IMR-90 (cell line): ENCODE measurements around the gene MTURN. TPM values are rescaled to one million over a fixed set of nuclear protein-coding genes. Genes with fewer than 3 reads are reported as not detected.

Experiments used
- ATAC-seq: fragments of 200-7000 bp; cut with Tn5 transposase; 2 replicates; pipeline ENCODE4 v1.9.1; 2020; ENCODE audit warnings: low read depth, mild to moderate bottlenecking, moderate library complexity
- BruUV-seq: library from RNA; stranded (reverse); fragments of 400-500 nt; replicated peaks from 2 replicates; lab custom pipeline; 2021; lab: Mats Ljungman, UMichigan
- CTCF ChIA-PET: fragments of 300-600 bp; formaldehyde crosslinking; extraction: SDS; loops from one replicate; lab custom pipeline; 2021; ENCODE audit warnings: antibody characterized with exemption; lab: Yijun Ruan, JAX
- POLR2A ChIA-PET: fragments of 300-600 bp; sonication (Branson Sonifier 250); formaldehyde crosslinking; loops from one replicate; lab custom pipeline; 2022; ENCODE audit warnings: antibody characterized with exemption; ENCODE audit not compliant: unreplicated experiment; lab: Charles Lee
- DNase-seq: peaks from one replicate; pipeline ENCODE4 v3.0.0; 2013
- H2AFZ ChIP-seq: replicated peaks from 2 replicates; pipeline ENCODE3; 2013; ENCODE audit warnings: low read length, mild to moderate bottlenecking; ENCODE audit not compliant: poor library complexity
- H2AK5ac ChIP-seq: 2 replicates; pipeline ENCODE4 v1.6.1; 2013; ENCODE audit warnings: low read depth, low read length, inconsistent platforms
- H2AK9ac ChIP-seq: replicated peaks from 2 replicates; pipeline ENCODE3; 2013; ENCODE audit warnings: mild to moderate bottlenecking, low read depth, low read length, moderate library complexity; ENCODE audit not compliant: poor library complexity
- H2BK120ac ChIP-seq: 2 replicates; pipeline ENCODE4 v1.6.1; 2013; ENCODE audit warnings: low read depth, low read length, inconsistent platforms
- H2BK15ac ChIP-seq: 3 replicates; pipeline ENCODE4 v1.6.1; 2013; ENCODE audit warnings: low read depth, low read length, inconsistent platforms
- H2BK20ac ChIP-seq: 2 replicates; pipeline ENCODE4 v1.6.1; 2013; ENCODE audit warnings: low read depth, mild to moderate bottlenecking, inconsistent platforms, low read length, moderate library complexity
- H2BK5ac ChIP-seq: 2 replicates; pipeline ENCODE4 v1.6.1; 2013; ENCODE audit warnings: mild to moderate bottlenecking, low read depth, low read length, inconsistent platforms; ENCODE audit not compliant: poor library complexity, severe bottlenecking
- H3K14ac ChIP-seq: replicated peaks from 2 replicates; pipeline ENCODE4 v1.6.1; 2013; ENCODE audit warnings: low read depth, low read length, inconsistent platforms
- H3K18ac ChIP-seq: 2 replicates; pipeline ENCODE4 v1.6.1; 2013; ENCODE audit warnings: low read depth, low read length, control low read depth
- H3K23ac ChIP-seq: 2 replicates; pipeline ENCODE4 v1.6.1; 2013; ENCODE audit warnings: low read depth, low read length, inconsistent platforms
- H3K27ac ChIP-seq: 2 replicates; pipeline ENCODE4 v1.5.1; 2013; ENCODE audit warnings: mild to moderate bottlenecking, control low read depth, low read length; ENCODE audit not compliant: insufficient read depth
- H3K27me3 ChIP-seq: 2 replicates; pipeline ENCODE4 v1.6.1; 2013; ENCODE audit warnings: low read length; ENCODE audit not compliant: control insufficient read depth, insufficient read depth
- H3K36me3 ChIP-seq: 2 replicates; pipeline ENCODE4 v1.6.1; 2013; ENCODE audit warnings: low read length, mixed read lengths; ENCODE audit not compliant: control insufficient read depth, insufficient read depth
- H3K4ac ChIP-seq: 2 replicates; pipeline ENCODE4 v1.6.1; 2013; ENCODE audit warnings: low read depth, low read length, inconsistent platforms
- H3K4me1 ChIP-seq: 2 replicates; pipeline ENCODE4 v1.6.1; 2013; ENCODE audit warnings: low read length, mixed read lengths; ENCODE audit not compliant: control insufficient read depth, insufficient read depth
- H3K4me2 ChIP-seq: 2 replicates; pipeline ENCODE4 v1.6.1; 2013; ENCODE audit warnings: low read depth, mild to moderate bottlenecking, control low read depth, low read length, moderate library complexity
- H3K4me3 ChIP-seq: 2 replicates; pipeline ENCODE4 v1.5.1; 2013; ENCODE audit warnings: low read depth, mild to moderate bottlenecking, control low read depth, low read length, moderate library complexity; ENCODE audit not compliant: insufficient read depth
- H3K56ac ChIP-seq: 2 replicates; pipeline ENCODE4 v1.6.1; 2013; ENCODE audit warnings: low read length, inconsistent platforms; ENCODE audit not compliant: insufficient read depth; ENCODE audit errors: extremely low read depth
- H3K79me1 ChIP-seq, 2 experiments: 2 replicates each; pipeline ENCODE4 v1.6.1; 2013; ENCODE audit warnings: low read length in 2 of 2, inconsistent platforms in 1 of 2, low read depth in 1 of 2
- H3K9ac ChIP-seq: 2 replicates; pipeline ENCODE4 v1.6.1; 2013; ENCODE audit warnings: low read depth, low read length, control low read depth
- H3K9me1 ChIP-seq: 2 replicates; pipeline ENCODE4 v1.6.1; 2013; ENCODE audit warnings: low read length, inconsistent platforms; ENCODE audit not compliant: insufficient read depth
- H3K9me3 ChIP-seq: 2 replicates; pipeline ENCODE4 v1.6.1; 2013; ENCODE audit warnings: low read length; ENCODE audit not compliant: control insufficient read depth, insufficient read depth
- H4K20me1 ChIP-seq: 2 replicates; pipeline ENCODE4 v1.6.1; 2013; ENCODE audit warnings: low read length, inconsistent platforms; ENCODE audit not compliant: insufficient read depth
- H4K5ac ChIP-seq: 2 replicates; pipeline ENCODE4 v1.6.1; 2013; ENCODE audit warnings: mild to moderate bottlenecking, low read depth, low read length, control low read depth
- H4K8ac ChIP-seq, 2 experiments: 2 replicates each; pipeline ENCODE4 v1.6.1; 2013; ENCODE audit warnings: low read depth in 2 of 2, low read length in 2 of 2, control low read depth in 1 of 2, inconsistent platforms in 1 of 2
- H4K91ac ChIP-seq: 2 replicates; pipeline ENCODE4 v1.6.1; 2013; ENCODE audit warnings: low read depth, low read length, inconsistent platforms; ENCODE audit not compliant: insufficient read depth
- FOS ChIP-seq: fragments of 150-350 bp; IDR thresholded peaks from 2 replicates; pipeline ENCODE4 v1.6.1; 2016; ENCODE audit warnings: low read depth, low read length
- WGBS, 2 experiments: methylation state at CpG; one replicate each; pipeline versions ENCODE4 v1.1.5 to v1.1.7; 2013; ENCODE audit warnings: missing lambda C conversion rate in 2 of 2; ENCODE audit not compliant: insufficient read length in 1 of 2; ENCODE audit errors: extremely low coverage in 2 of 2; 5-methylcytosine and 5-hydroxymethylcytosine counted together
- dilution Hi-C: fragments of 300-500 bp; cut with HindIII; formaldehyde crosslinking; loops from one replicate; pipeline ENCODE4 v1.14.3; 2018; ENCODE audit warnings: low sequenced_read_pairs; ENCODE audit not compliant: unreplicated experiment
- in situ Hi-C: fragments of 300-500 bp; cut with MboI; formaldehyde crosslinking; loops from 3 replicates; pipeline ENCODE4 v1.14.3; 2019; ENCODE audit warnings: low sequenced_read_pairs, inconsistent platforms, mixed read lengths
- intact Hi-C: fragments of 100-400 bp; cut with micrococcal nuclease; formaldehyde crosslinking; loops from 2 replicates; pipeline ENCODE4 v1.10.0; 2022
- microRNA-seq, 2 experiments: library from miRNA; stranded (forward) in 1 of 2; unstranded in 1 of 2; fragments of 10-50 nt in 1 of 2; fragments of <30 nt in 1 of 2; gene quantifications in 1 of 2; microRNA quantifications in 1 of 2; one replicate each; pipeline versions ENCODE3 to v1.1.0; 2013 to 2020; ENCODE audit not compliant: insufficient read depth in 1 of 2, insufficient read length in 1 of 2, unreplicated experiment in 1 of 2
- polyA plus RNA-seq, 3 experiments: library from polyadenylated mRNA; depleted of rRNA; stranded (reverse); fragments of >200 nt; gene quantifications; 2 replicates each; pipeline ENCODE4 v1.2.3, GENCODE V29; 2012; ENCODE audit warnings: low replicate concordance in 1 of 3
- small RNA-seq, 5 experiments: library from RNA; depleted of rRNA; stranded (forward); fragments of <200 nt; gene quantifications; one replicate each; pipeline ENCODE3, GENCODE V24; 2012
- total RNA-seq: library from RNA; depleted of rRNA; stranded (reverse); fragments of >200 nt; gene quantifications from 2 replicates; pipeline ENCODE4 v1.2.3, GENCODE V29; 2012; rRNA removed

Gene MTURN
- total and polyA plus RNA-seq, 2 of the 4 experiments (the other 2 are of a cell fraction), result 2.8 to 5.6 TPM

GRCh38 chr7:30209951-30210350 is 75.2 kb downstream of the MTURN start:
- H4K91ac ChIP-seq, result no peak overlapping the region
- no peak overlapping the region for H2AFZ ChIP-seq
- H2BK15ac ChIP-seq, result no peak overlapping the region
- no TSS peak for BruUV-seq
- no peak overlapping the region for H4K5ac ChIP-seq
- no peak overlapping the region for H3K9ac ChIP-seq
- dilution Hi-C loops (no loop called here), intact Hi-C loops (no loop called here), in situ Hi-C loops (no loop called here)
- ATAC-seq, result no peak
- H3K27ac ChIP-seq, result no peak overlapping the region
- H3K56ac ChIP-seq, result no peak overlapping the region
- H4K8ac ChIP-seq, result no peak overlapping the region
- POLR2A ChIA-PET, result no interaction called here
- peaks cover 11% of the 10 kb centered on the region for H3K27me3 ChIP-seq
- H2AK5ac ChIP-seq, result no peak overlapping the region
- H2BK120ac ChIP-seq, result no peak overlapping the region
- TF ChIP-seq FOS, result no peak
- H3K4me1 ChIP-seq, result no peaks in the 10 kb centered on the region
- H3K18ac ChIP-seq, result no peak overlapping the region
- no peaks in the 10 kb centered on the region for H3K79me1 ChIP-seq
- no peak for DNase-seq
- 0% methylated on average over 1 of the region's 5 CpGs; no CpG with 5 or more reads in 1 of the 2 experiments for WGBS, 2 experiments
- no peak overlapping the region for H2BK20ac ChIP-seq
- no peak overlapping the region for H2AK9ac ChIP-seq
- H3K23ac ChIP-seq, result no peak overlapping the region
- H2BK5ac ChIP-seq, result no peak overlapping the region
- H3K4ac ChIP-seq, result no peak overlapping the region
- no peak overlapping the region for H3K4me2 ChIP-seq
- no peaks in the 10 kb centered on the region for H3K9me3 ChIP-seq
- CTCF ChIA-PET, result no interaction called here
- H3K4me3 ChIP-seq, result no peak overlapping the region
- H3K14ac ChIP-seq, result no peak overlapping the region
- no peaks in the 10 kb centered on the region for H3K36me3 ChIP-seq
- H3K9me1 ChIP-seq, result no peaks in the 10 kb centered on the region
- no peaks in the 10 kb centered on the region for H4K20me1 ChIP-seq

Small RNA genes within 50 kb of the gene (microRNA-seq; reads per million reads assigned to microRNA genes)
- gene RPS27P16 (ENCODE audit: insufficient read depth, insufficient read length), result not detected

Small RNA genes within 50 kb of the gene (small RNA-seq; reads per million reads assigned to genes)
- 0 reads per million in 5 experiments for gene RPS27P16

Other genes starting within 250 kb of the MTURN start
- 124 and 141 TPM in 2 replicates for gene SCRN1, start 145.2 kb upstream of the MTURN start, total RNA-seq
- gene SCRN1, start 145.2 kb upstream of the MTURN start, polyA plus RNA-seq (2012; rRNA removed), result 49.2 and 57.1 TPM in 2 replicates
- 27.1 and 45.0 TPM in 2 replicates for gene FKBP14, start 108.3 kb upstream of the MTURN start, total RNA-seq
- 21.8 and 26.3 TPM in 2 replicates for gene FKBP14, start 108.3 kb upstream of the MTURN start, polyA plus RNA-seq (2012; rRNA removed)
- gene PLEKHA8, start 106.6 kb upstream of the MTURN start, total RNA-seq, result 9.7 and 13.6 TPM in 2 replicates
- gene PLEKHA8, start 106.6 kb upstream of the MTURN start, polyA plus RNA-seq (2012; rRNA removed), result 2.9 and 3.6 TPM in 2 replicates
- gene ZNRF2, start 149.6 kb downstream of the MTURN start, total RNA-seq, result 0.54 and 0.83 TPM in 2 replicates
- gene ZNRF2, start 149.6 kb downstream of the MTURN start, polyA plus RNA-seq (2012; rRNA removed), result 0.31 and 0.33 TPM in 2 replicates